Activated CD4-positive, alpha-beta memory T cell treated with anti-CD3 and anti-CD28 coated beads, Interleukin-2, amount 10 ng/mL, durations not matched to agents 7 days and 5 days (primary cell): Measurements from ENCODE around the gene FBF1. TPM values are rescaled to one million over a fixed set of nuclear protein-coding genes. Genes with fewer than 3 reads are reported as not detected.

Source experiments
- CTCF ChIA-PET: fragments of 350-600 bp; sonication (Branson Sonifier 250); formaldehyde crosslinking; loops from one replicate; lab custom pipeline; 2021; ENCODE audit warnings: antibody characterized with exemption, inconsistent platforms; lab: Charles Lee
- POLR2A ChIA-PET: fragments of 350-600 bp; sonication (Branson Sonifier 250); formaldehyde crosslinking; loops from one replicate; lab custom pipeline; 2021; ENCODE audit warnings: antibody characterized with exemption; lab: Charles Lee
- DNase-seq: peaks from one replicate; pipeline ENCODE4 v3.0.0-alpha.2; 2020
- H3K27ac Mint-ChIP-seq: one replicate; pipeline ENCODE4 v1.8.0; 2021; ENCODE audit warnings: mild to moderate bottlenecking, mixed read lengths
- H3K27me3 Mint-ChIP-seq: one replicate; pipeline ENCODE4 v1.8.0; 2021; ENCODE audit warnings: mixed read lengths
- H3K36me3 Mint-ChIP-seq: one replicate; pipeline ENCODE4 v1.8.0; 2021; ENCODE audit warnings: low read depth, mixed read lengths
- H3K4me1 Mint-ChIP-seq: one replicate; pipeline ENCODE4 v1.8.0; 2021; ENCODE audit warnings: mixed read lengths
- H3K4me3 Mint-ChIP-seq: one replicate; pipeline ENCODE4 v1.8.0; 2021; ENCODE audit warnings: mild to moderate bottlenecking, mixed read lengths
- H3K9me3 Mint-ChIP-seq: one replicate; pipeline ENCODE4 v1.8.0; 2021; ENCODE audit warnings: mixed read lengths
- total RNA-seq, 2 experiments: library from RNA; stranded (reverse); gene quantifications; one replicate each; pipeline ENCODE4 v1.2.3, GENCODE V29; 2021

FBF1 gene
- total RNA-seq: 10 to 100 TPM; 19.8 to 21.1 TPM

DNA sequence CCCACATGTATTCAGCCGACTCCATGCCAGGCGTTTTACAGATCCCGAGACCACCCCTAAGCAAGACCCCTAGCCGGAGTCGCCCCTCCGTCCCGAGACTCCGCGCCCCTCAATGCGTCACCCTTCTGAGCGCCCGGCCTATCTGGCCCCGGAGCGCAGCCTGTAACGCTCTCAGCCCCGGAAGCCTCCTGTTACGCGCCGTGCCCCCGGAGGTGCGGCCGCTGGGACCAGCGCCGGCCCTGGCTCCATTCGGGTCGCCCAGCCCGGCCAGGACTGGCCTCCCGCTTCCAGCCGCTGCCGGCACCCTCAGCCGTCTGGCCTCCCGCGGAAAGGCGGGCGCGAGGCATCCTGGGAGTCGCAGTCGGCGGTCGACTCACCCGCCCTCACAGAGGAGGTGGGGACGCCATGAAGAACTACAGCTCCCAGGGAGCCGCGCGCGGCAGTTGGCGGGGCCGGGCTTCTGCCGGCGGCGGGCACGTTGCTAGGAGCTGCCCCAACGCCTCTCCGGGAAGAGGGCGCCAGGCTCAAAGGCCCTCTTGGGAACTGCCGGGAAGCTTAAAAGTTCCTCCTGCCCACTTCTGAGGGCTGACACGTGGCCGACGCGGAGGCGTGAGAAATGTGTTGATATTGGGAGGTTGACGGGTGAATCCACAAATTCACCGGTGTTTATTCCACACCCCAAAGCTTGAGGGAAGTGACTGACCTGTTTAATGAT lies at the start of gene FBF1:
FBF1 (minus strand) TSS at position 316 of the 715 bp plus-strand sequence. CDS start 2,893 bp downstream, outside the sequence.
- Mint-ChIP-seq H3K27me3 (no peaks in the 10 kb centered on the region), H3K4me1 (peaks cover 15% of the 10 kb centered on the region), H3K27ac (peak within 1 kb of the TSS; percentile 51), H3K4me3 (peak within 1 kb of the TSS; percentile 83), H3K9me3 (no peaks in the 10 kb centered on the region), H3K36me3 (peaks cover 4% of the 10 kb centered on the region)
- POLR2A ChIA-PET: interaction anchor here (0.9 to 2.0 kb wide), 14 partner anchors 9 to 652 kb away, joined by 3 to 8 read pairs (median 3); partner anchors contain the start of genes ACOX1, MRPL38, SLC25A19 and TEN1
- CTCF ChIA-PET: interaction anchor here (0.8 to 1.2 kb wide), 5 partner anchors 13 to 73 kb away, joined by 3 to 8 read pairs (median 4); no protein-coding TSS in a partner anchor
- DNase-seq: peak; percentile 92

GRCh38 chr17:75987041-75987440 lies 46.2 kb upstream of the FBF1 start:
- ChIA-PET POLR2A (no interaction called here), CTCF (interaction anchor here (0.7 kb wide), 2 partner anchors 76 to 991 kb away, joined by 5 to 7 read pairs; no protein-coding TSS in a partner anchor)
- Mint-ChIP-seq H3K4me1 (no peaks in the 10 kb centered on the region), H3K4me3 (no peak overlapping the region), H3K36me3 (no peaks in the 10 kb centered on the region), H3K27me3 (no peaks in the 10 kb centered on the region), H3K9me3 (no peaks in the 10 kb centered on the region), H3K27ac (no peak overlapping the region)
- DNase-seq: no peak

DNA sequence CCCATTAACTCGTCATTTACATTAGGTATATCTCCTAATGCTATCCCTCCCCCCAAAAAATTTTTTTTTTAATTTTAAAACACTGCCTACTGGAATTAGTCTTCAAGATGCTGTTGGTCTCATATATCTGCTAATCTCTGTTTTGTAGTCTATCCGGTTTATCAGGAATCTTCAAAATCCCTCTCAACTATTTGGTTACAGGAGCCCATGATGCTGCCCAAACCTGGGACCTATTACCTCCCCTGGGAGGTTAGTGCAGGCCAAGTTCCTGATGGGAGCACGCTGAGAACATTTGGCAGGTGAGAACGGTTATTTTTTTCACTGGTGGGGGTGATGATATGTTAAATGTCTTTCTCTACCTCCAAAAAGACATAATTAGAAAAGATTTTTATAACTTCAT lies 45.1 kb upstream of the FBF1 start:
- Mint-ChIP-seq H3K27ac (no peak overlapping the region), H3K9me3 (no peaks in the 10 kb centered on the region), H3K36me3 (no peaks in the 10 kb centered on the region), H3K27me3 (no peaks in the 10 kb centered on the region), H3K4me1 (peaks cover 1% of the 10 kb centered on the region), H3K4me3 (no peak overlapping the region)
- DNase-seq: no peak
- POLR2A ChIA-PET: no interaction called here
- CTCF ChIA-PET: no interaction called here

- CTCF ChIA-PET: interaction anchor here (1.1 to 1.2 kb wide), 2 partner anchors 14 to 21 kb away, joined by 3 to 4 read pairs; no protein-coding TSS in a partner anchor
- DNase-seq: no peak
- Mint-ChIP-seq H3K4me1 (peaks cover 17% of the 10 kb centered on the region), H3K9me3 (no peaks in the 10 kb centered on the region), H3K27ac (no peak overlapping the region), H3K36me3 (peaks cover 4% of the 10 kb centered on the region), H3K27me3 (no peaks in the 10 kb centered on the region), H3K4me3 (no peak overlapping the region)
- POLR2A ChIA-PET: interaction anchor here (1.2 kb wide), 1 partner anchor 12 kb away, joined by 4 read pairs; no protein-coding TSS in a partner anchor
Observed at GRCh38 chr17:75983501-75984181, 42.8 kb upstream of the FBF1 start.

DNA sequence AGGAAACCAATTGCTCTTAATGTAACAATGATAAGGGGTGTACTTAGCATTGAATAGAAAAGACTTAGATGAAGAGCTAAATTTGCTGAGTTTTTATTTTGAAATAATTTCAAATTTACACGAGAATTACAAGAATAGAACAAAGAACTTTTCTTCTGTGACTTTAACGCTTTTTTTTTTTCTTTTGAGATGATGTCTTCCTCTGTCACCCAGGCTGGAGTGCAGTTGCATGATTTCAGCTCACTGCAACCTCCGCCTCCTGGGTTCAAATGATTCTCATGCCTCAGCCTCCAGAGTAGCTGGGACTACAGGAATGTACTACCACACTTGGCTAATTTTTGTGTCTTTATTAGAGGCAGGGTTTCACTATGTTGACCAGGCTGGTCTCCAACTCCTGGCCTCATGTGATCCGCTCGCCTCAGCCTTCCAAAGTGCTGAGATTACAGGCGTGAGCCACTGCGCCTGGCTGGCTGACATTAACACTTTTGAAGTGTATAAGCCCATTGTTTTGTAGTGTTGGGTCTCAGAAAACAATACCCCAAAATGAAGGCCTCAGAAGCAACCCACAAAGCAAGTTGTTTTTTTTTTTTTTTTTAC lies 40.3 kb upstream of the FBF1 start:
- DNase-seq: no peak
- H3K27me3 Mint-ChIP-seq: no peaks in the 10 kb centered on the region
- peak overlapping the region; percentile 67 for H3K27ac Mint-ChIP-seq
- peak overlapping the region; percentile 99 for H3K4me3 Mint-ChIP-seq
- no peaks in the 10 kb centered on the region for H3K9me3 Mint-ChIP-seq
- peaks cover 35% of the 10 kb centered on the region for H3K4me1 Mint-ChIP-seq
- CTCF ChIA-PET: interaction anchor here (0.7 to 1.5 kb wide), 6 partner anchors 11 to 138 kb away, joined by 3 to 6 read pairs (median 4); partner anchors contain the start of gene CDK3
- POLR2A ChIA-PET: interaction anchor here (0.6 to 1.4 kb wide), 4 partner anchors 40 to 389 kb away, joined by 3 to 4 read pairs (median 3); partner anchors contain the start of genes FBF1 and MRPL38
- peaks cover 10% of the 10 kb centered on the region for H3K36me3 Mint-ChIP-seq

DNA sequence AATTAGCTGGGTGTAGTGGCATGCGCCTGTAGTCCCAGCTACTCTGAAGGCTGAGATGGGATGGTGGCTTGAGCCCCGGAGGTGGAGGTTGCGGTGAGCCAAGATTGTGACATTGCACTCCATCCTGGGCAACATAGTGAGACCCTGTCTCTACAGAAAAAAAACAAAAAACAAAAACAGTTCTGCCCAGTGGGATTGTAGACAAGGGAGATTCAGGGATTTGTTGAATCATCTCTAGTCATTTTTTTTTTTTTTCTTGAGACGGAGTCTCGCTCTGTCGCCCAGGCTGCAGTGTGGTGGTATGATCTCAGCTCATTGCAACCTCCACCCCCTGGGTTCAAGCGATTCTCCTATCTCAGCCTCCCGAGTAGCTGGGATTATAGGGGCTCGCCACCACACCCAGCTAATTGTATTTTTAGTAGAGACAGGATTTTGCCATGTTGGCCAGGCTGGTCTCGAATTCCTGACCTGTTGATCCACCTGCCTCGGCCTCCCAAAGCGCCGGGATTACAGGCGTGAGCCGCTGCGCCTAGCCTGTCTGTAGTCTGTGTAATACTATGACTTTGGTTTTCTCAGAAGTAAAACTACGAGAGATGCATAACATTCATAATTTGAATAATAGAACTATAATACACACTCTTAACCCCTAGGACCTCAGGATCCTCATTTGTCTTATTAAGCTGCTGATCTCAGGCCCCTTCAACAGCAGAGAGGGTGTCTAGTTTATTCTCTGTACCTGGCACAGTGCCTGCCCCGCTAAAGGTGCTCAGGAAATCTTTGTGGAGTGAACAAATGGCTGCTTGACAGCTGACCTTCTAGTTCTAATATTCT lies 39.6 kb upstream of the FBF1 start:
- Mint-ChIP-seq H3K4me3 (peak overlapping the region; percentile 99), H3K27me3 (no peaks in the 10 kb centered on the region), H3K9me3 (no peaks in the 10 kb centered on the region), H3K4me1 (peaks cover 41% of the 10 kb centered on the region), H3K27ac (peak overlapping the region; percentile 98), H3K36me3 (peaks cover 12% of the 10 kb centered on the region)
- no peak for DNase-seq
- ChIA-PET CTCF (interaction anchor here (0.7 to 1.5 kb wide), 5 partner anchors 20 to 75 kb away, joined by 3 to 6 read pairs (median 4); partner anchors contain the start of gene CDK3), POLR2A (interaction anchor here (0.5 to 1.4 kb wide), 5 partner anchors 39 to 390 kb away, joined by 3 to 4 read pairs (median 3); partner anchors contain the start of genes FBF1 and MRPL38)

DNA sequence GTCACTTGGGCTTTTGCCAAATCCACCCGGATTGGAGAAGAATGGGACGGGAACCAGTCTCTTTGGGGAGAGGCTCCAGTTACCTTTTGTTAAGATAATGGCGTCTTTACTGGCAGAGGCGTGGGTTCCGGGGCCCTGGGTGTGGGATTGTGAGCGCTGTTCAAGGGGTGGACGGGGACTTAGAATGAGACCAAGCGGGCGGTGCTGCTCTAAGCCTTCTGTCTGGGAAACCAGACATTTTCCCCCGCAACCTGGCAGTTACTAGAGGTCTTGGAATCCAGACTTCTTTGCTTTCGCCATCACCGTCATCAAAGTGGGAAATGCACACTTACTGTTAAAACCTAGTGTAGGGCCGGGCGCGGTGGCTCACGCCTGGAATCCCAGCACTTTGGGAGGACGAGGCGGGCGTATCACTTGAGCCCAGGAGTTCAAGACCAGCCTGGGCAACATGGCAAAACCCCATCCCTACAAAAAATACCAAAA lies 38.9 kb upstream of the FBF1 start:
- H3K27ac Mint-ChIP-seq: peak overlapping the region; percentile 98
- CTCF ChIA-PET: interaction anchor here (1.3 kb wide), 1 partner anchor 74 kb away, joined by 3 read pairs; no protein-coding TSS in a partner anchor
- no peak for DNase-seq

GRCh38 chr17:75978938-75979704 lies 38.3 kb upstream of the FBF1 start, which contains the start of the genes ACOX1 and TEN1:
TSS of gene ACOX1 (minus strand) at chr17:75979166. CDS start at chr17:75979073, 93 bp downstream.
TSS of gene TEN1 (plus strand) at chr17:75979240. CDS start at chr17:75986193, 6,953 bp downstream.
- DNase-seq: peak; percentile 96
- H3K4me1 Mint-ChIP-seq: peaks cover 41% of the 10 kb centered on the region
- POLR2A ChIA-PET: interaction anchor here (0.6 to 1.9 kb wide), 10 partner anchors 9 to 374 kb away, joined by 3 to 7 read pairs (median 4); partner anchors contain the start of genes FBF1, MRPL38 and PRPSAP1
- H3K4me3 Mint-ChIP-seq: peak within 1 kb of the TSS; percentile 99
- no peaks in the 10 kb centered on the region for H3K27me3 Mint-ChIP-seq
- peak within 1 kb of the TSS; percentile 98 for H3K27ac Mint-ChIP-seq
- H3K36me3 Mint-ChIP-seq: peaks cover 15% of the 10 kb centered on the region
- H3K9me3 Mint-ChIP-seq: no peaks in the 10 kb centered on the region
- CTCF ChIA-PET: interaction anchor here (1.2 to 1.4 kb wide), 3 partner anchors 14 to 57 kb away, joined by 3 to 4 read pairs (median 3); no protein-coding TSS in a partner anchor

More for the DNA sequence above, 38.9 kb upstream of the FBF1 start:
- POLR2A ChIA-PET: interaction anchor here (0.5 to 1.4 kb wide), 3 partner anchors 39 to 75 kb away, joined by 3 to 4 read pairs (median 3); partner anchors contain the start of genes FBF1 and MRPL38
- H3K4me1 Mint-ChIP-seq: peaks cover 41% of the 10 kb centered on the region
- H3K27me3 Mint-ChIP-seq: no peaks in the 10 kb centered on the region
- H3K4me3 Mint-ChIP-seq: peak overlapping the region; percentile 99
- H3K9me3 Mint-ChIP-seq: no peaks in the 10 kb centered on the region
- peaks cover 12% of the 10 kb centered on the region for H3K36me3 Mint-ChIP-seq

DNA sequence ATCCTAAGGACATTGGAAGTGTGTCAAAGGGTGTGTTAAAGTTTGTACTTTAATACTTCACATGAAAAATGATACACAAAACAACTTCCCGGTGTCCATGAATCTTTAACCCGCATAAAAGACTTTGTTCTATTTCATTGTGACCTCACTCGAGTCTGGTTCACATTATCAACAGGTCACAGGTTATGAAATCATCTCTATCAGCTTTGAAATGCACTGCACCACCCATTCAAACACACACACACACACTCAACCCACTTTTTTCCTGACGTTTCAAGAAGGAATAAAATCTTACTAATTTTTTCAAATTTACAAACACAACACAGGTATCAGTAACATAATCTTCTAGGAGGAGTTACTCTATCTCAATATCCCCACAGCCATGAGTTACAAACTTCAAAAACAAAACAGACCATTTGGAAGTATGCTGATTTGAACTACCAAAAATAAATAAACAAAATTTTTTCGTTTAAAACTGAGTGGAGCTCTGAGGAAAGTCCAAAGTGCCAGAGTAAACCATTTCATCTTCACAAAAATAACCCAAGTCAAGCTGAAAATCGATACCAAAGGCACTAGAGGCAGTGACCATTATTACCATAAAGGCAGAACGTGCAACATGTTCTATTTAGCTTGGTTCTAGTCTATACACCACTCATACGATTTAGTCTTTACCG lies 35.5 kb upstream of the FBF1 start:
- H3K27ac Mint-ChIP-seq: peak overlapping the region; percentile 31
- POLR2A ChIA-PET: no interaction called here
- no peaks in the 10 kb centered on the region for H3K27me3 Mint-ChIP-seq

GRCh38 chr17:75975757-75976174 lies 34.9 kb upstream of the FBF1 start:
- H3K4me3 Mint-ChIP-seq: no peak overlapping the region
- H3K36me3 Mint-ChIP-seq: peaks cover 26% of the 10 kb centered on the region
- H3K9me3 Mint-ChIP-seq: no peaks in the 10 kb centered on the region
- no peak for DNase-seq
- H3K4me1 Mint-ChIP-seq: peaks cover 41% of the 10 kb centered on the region
- ChIA-PET CTCF (interaction anchor here (0.7 kb wide), 1 partner anchor 103 kb away, joined by 3 read pairs; no protein-coding TSS in a partner anchor), POLR2A (no interaction called here)
- no peak overlapping the region for H3K27ac Mint-ChIP-seq
- no peaks in the 10 kb centered on the region for H3K27me3 Mint-ChIP-seq

More for the DNA sequence above, 35.5 kb upstream of the FBF1 start:
- peaks cover 24% of the 10 kb centered on the region for H3K36me3 Mint-ChIP-seq
- no peak for DNase-seq
- no peak overlapping the region for H3K4me3 Mint-ChIP-seq
- no peaks in the 10 kb centered on the region for H3K9me3 Mint-ChIP-seq
- CTCF ChIA-PET: interaction anchor here (1.2 kb wide), 1 partner anchor 35 kb away, joined by 4 read pairs; the partner anchor contains the start of gene FBF1
- H3K4me1 Mint-ChIP-seq: peaks cover 42% of the 10 kb centered on the region
